Heart left ventricle (tissue), 16 donors: Measurements from ENCODE around the gene SPATA25. TPM values are rescaled to one million over a fixed set of nuclear protein-coding genes. Genes with fewer than 3 reads are reported as not detected.

ENCODE experiments used
- ATAC-seq, 4 donors: fragments of 200-7000 bp; cut with Tn5 transposase; one replicate each; pipeline ENCODE4 v1.9.1; 2020 to 2022; ENCODE audit warnings: moderate library complexity in 4 of 4, mild to moderate bottlenecking in 3 of 4, moderate number of reproducible peaks in 1 of 4
- DNase-seq, 5 donors: peaks; one replicate each; pipeline ENCODE4 v3.0.0-alpha.2; 2020
- H3K27ac ChIP-seq, 12 donors: fragments of 200-600 bp; sonication (generic) in 4 of 12; one replicate each; pipeline versions ENCODE4 v1.5.0 to v1.8.0; 2016 to 2022; ENCODE audit warnings: mild to moderate bottlenecking in 2 of 12
- H3K27me3 ChIP-seq, 9 donors: fragments of 200-600 bp; sonication (generic) in 2 of 9; one replicate each; pipeline versions ENCODE4 v1.5.1 to v1.8.0; 2016 to 2022; ENCODE audit warnings: mild to moderate bottlenecking in 3 of 9
- H3K36me3 ChIP-seq, 9 donors: fragments of 200-600 bp; sonication (generic) in 2 of 9; one replicate each; pipeline versions ENCODE4 v1.5.0 to v1.8.0; 2018 to 2022; ENCODE audit warnings: mild to moderate bottlenecking in 2 of 9
- H3K4me1 ChIP-seq, 12 donors: fragments of 200-600 bp; sonication (generic) in 4 of 12; one replicate each; pipeline versions ENCODE4 v1.5.0 to v1.8.0; 2016 to 2022; ENCODE audit warnings: mild to moderate bottlenecking in 3 of 12
- H3K4me3 ChIP-seq, 12 donors: fragments of 200-600 bp; sonication (generic) in 4 of 12; one replicate each; pipeline versions ENCODE4 v1.5.0 to v1.8.0; 2017 to 2022; ENCODE audit warnings: mild to moderate bottlenecking in 9 of 12, moderate library complexity in 4 of 12
- H3K9me3 ChIP-seq, 12 donors: fragments of 200-600 bp; sonication (generic) in 4 of 12; one replicate each; pipeline versions ENCODE4 v1.5.0 to v1.8.0; 2016 to 2022; ENCODE audit warnings: mild to moderate bottlenecking in 1 of 12
- POLR2A ChIP-seq, 2 donors: fragments of 450-650 bp; IDR thresholded peaks; one replicate each; pipeline ENCODE4 v1.6.1; 2017; ENCODE audit warnings: antibody characterized with exemption in 2 of 2, mild to moderate bottlenecking in 2 of 2, moderate library complexity in 2 of 2
- WGBS, 4 donors: extraction: QIAGEN DNeasy Blood & Tissue Kit in 2 of 4; methylation state at CpG; one replicate each; pipeline versions ENCODE4 v1.1.5 to v1.1.7; 2013 to 2018; 5-methylcytosine and 5-hydroxymethylcytosine counted together
- intact Hi-C, 10 donors: fragments of 100-400 bp; cut with DNase I; formaldehyde crosslinking; loops; one replicate each; pipeline versions ENCODE4 v1.11.1 to v1.14.2; 2022
- polyA plus RNA-seq, 2 donors: library from polyadenylated mRNA; stranded (reverse); fragments of 200-250 nt; gene quantifications; one replicate each; pipeline ENCODE4 v1.2.3, GENCODE V29; 2013
- total RNA-seq, 9 donors: library from RNA; depleted of rRNA in 2 of 9; stranded (reverse); fragments of >200 nt in 2 of 9; fragmentation: NEBNext Ultra II Directional in 3 of 9; extraction: Animal tissue kit (Norgen Biotek cat#: 25700) in 3 of 9; gene quantifications; one replicate each; pipeline versions ENCODE4 v1.1.0 to v1.2.4, GENCODE V29; 2016 to 2023
- TF ChIP-seq, protein P1 (sequence below), 12 donors: fragments of 200-600 bp; sonication (generic) in 4 of 12; IDR thresholded peaks; one replicate each; pipeline versions ENCODE4 v1.5.0 to v1.8.0; 2018 to 2022; ENCODE audit warnings: antibody characterized with exemption in 12 of 12, mild to moderate bottlenecking in 5 of 12
- donor health status: ischemic (EF 13 %, LVEDD 7.1; RV severe dilation, severe dysfunction).
- donor health status: healthy with polysubstance abuse.
- donor health status: DM: no; HTN: yes; CAD: no.
- donor health status: DM: no; HTN: no; CAD: no.
- donor health status: ischemic (EF 25% LVEDD 6.9; RV normal size, moderate dysfunction).
- donor health status: ischemic (EF 25% LVEDD 5.7; RV mildly dilated, moderate dysfunction).
- donor health status: healthy.
- donor health status: DM: yes; HTN: yes; CAD: no.
- donor health status: ischemic (EF 35%, LVEDD 5.7; RV mildly dilated, moderate dysfunction).
- donor health status: nonischemic (EF 11% LVEDD 7.7; RV severe dilation, severe dysfunction).
- donor health status: DM: yes; HTN: yes; CAD: no.
- donor health status: PGD.
- donor health status: ischemic (EF 29% LVEDD 5.4; RV normal size, mild dysfunction).
- donor health status: nonischemic (EF 23%, LVEDD 6.1; RV moderate dilation, normal function).

SPATA25 gene
- total and polyA plus RNA-seq, 11 donors, result 0.58 to 4.0 (median 1.8) TPM; not detected in 2

DNA sequence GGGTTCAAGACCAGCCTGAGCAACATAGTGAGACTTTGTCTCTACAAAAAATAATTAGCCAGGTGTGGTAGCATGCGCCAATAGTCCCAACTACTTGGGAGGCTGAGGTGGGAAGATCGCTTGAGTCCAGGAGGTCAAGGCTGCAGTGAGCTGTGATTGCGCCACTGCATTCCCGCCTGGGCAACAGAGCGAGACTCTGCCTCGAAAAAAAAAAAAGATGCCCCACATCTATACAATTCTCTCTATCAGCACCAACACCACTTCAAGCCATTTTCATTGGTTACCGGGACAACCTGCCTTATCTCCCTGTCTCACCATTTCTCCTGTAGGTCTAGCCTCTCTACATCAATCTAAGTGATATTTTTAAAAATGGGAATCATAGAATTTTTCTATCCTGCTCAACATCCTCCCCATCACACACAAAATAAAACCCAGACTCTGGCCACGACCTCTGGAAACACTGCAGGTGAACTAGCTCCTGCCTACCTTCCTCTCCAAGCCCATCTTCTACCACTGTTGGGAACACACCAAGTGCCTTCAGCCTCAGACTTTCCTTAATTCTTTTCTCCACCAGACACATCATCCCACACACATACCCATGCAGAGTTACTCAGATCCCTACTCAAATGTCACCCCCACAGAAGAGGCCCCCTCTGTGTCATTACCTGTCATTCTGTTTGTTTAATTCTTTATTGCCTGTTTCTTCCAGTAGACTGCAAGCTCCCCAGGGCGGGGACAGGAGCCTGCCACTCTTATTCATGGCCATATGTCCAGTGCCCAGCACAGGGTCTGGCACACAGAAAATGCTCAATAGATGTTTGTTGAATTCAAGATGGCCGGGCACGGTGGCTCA lies 34.1 kb upstream of the SPATA25 start:
- TF ChIP-seq, protein P1, sequence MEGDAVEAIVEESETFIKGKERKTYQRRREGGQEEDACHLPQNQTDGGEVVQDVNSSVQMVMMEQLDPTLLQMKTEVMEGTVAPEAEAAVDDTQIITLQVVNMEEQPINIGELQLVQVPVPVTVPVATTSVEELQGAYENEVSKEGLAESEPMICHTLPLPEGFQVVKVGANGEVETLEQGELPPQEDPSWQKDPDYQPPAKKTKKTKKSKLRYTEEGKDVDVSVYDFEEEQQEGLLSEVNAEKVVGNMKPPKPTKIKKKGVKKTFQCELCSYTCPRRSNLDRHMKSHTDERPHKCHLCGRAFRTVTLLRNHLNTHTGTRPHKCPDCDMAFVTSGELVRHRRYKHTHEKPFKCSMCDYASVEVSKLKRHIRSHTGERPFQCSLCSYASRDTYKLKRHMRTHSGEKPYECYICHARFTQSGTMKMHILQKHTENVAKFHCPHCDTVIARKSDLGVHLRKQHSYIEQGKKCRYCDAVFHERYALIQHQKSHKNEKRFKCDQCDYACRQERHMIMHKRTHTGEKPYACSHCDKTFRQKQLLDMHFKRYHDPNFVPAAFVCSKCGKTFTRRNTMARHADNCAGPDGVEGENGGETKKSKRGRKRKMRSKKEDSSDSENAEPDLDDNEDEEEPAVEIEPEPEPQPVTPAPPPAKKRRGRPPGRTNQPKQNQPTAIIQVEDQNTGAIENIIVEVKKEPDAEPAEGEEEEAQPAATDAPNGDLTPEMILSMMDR (IDR thresholded peaks at IDR 0.05), result no peak
- TF ChIP-seq POLR2A (IDR thresholded peaks at IDR 0.05), result no peak
- Histone ChIP-seq H3K27me3 (no peaks in the 10 kb centered on the region), H3K4me3 (no peak overlapping the region), H3K36me3 (no peaks in the 10 kb centered on the region), H3K9me3 (no peaks in the 10 kb centered on the region), H3K27ac (peak overlapping the region in 7 of 12 donors; percentile 19 to 85 (median 57)), H3K4me1 (peaks cover 3 to 89% (median 43%) of the 10 kb centered on the region in 12 donors)
- WGBS, 4 donors, result 88 to 91% (median 90%) methylated on average over 11 of the region's 11 CpGs
- no peak for ATAC-seq
- intact Hi-C loops, result no loop called here
- no peak for DNase-seq

DNA sequence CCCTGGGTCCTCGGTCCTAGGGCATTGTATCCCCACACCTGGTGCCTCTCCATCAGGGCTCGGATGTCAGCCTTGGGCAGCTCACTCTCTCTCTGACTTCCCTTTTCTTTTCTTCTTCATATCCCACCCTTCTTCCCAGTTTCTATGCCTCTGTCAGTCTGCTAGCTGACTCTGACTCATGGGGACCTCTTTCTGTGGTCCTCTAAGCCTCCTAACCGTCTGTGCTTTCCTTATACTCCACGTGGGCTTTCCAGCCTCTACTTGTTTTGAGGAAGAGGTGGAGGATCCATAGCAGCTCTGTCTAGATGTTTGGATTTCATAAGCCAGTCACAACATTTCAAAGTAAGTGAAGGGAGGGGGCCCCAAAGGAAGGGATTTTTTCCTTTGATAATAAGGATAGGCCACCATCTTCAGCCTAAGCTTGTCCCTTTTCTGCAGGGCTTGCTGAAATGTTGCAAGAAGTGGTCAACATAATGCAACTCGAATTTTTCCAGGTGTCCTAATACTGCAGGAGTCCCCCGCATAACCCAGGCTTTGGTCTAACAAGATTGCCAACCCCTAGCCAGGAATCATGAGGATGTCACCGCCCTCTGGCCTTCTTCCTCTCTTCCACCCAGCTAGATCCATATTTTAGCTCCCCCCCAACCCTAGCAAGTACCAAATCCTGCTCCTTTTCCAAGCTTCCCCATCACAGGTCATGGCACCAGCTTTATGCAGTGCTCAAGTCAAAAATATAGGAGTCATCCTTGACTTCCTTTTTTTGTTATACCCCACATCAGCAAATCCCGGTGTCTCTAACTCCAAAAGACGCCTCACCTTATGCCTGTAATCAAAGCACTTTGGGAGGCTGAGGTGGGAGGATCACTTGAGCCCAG lies 33.3 kb upstream of the SPATA25 start:
- peaks cover 3 to 85% (median 43%) of the 10 kb centered on the region in 12 donors for H3K4me1 ChIP-seq
- 73 to 79% (median 75%) methylated on average over 9 of the region's 9 CpGs for WGBS, 4 donors

DNA sequence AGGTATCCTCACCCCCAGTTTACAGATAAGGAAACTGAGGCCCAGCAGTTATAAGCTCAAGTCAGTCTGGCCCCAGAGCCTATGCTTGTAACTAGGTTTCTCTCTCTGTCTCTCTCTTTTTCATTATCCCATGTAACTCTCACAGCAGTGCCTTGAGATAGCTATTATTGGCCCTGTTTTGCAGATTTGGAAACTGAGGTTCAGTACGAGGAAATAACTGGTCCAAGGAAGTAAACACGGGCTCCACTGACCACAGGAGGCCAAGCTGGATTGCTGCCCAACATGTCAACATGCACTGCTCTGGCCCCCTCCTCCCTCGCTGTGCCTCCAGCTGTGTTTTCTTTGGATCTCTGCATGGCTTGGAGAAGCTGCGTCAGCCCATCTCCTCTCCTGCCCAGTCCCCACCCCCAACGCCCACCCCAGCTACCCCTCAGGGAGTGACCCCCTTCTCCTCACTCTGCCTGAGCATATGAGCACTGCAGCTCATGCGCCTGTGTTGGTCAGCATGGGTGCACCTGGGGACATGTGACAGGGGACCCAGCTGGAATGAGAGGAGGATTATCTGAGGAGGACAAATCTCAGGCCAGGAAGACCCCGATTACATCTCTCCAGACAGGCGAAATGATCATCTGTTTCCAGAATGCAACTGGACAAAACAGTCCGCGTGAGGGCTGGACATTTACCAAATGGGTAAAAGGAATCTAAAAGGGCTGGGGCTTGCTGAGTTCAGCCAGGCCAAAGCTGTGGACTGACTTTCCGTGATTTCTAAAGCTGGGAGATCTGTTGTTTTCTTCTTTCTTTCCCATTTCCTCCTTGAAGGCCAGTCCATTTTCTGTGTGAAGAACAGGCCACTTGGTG lies 32.3 kb upstream of the SPATA25 start:
- Histone ChIP-seq H3K27me3 (no peaks in the 10 kb centered on the region), H3K36me3 (no peaks in the 10 kb centered on the region), H3K9me3 (no peaks in the 10 kb centered on the region), H3K4me1 (peaks cover 3 to 85% (median 37%) of the 10 kb centered on the region in 12 donors), H3K27ac (peak overlapping the region; percentile 57 to 92 (median 76)), H3K4me3 (peak overlapping the region in 2 of 12 donors; percentile 18 to 19)
- ATAC-seq, result peak; percentile 68 to 74 (median 69)
- WGBS, 4 donors, result 41 to 57% (median 52%) methylated on average over 11 of the region's 11 CpGs
- DNase-seq, result peak; percentile 81 to 93 (median 86)
- no peak for TF ChIP-seq POLR2A (IDR thresholded peaks at IDR 0.05)
- TF ChIP-seq, protein P1 (IDR thresholded peaks at IDR 0.05), result no peak
- intact Hi-C loops, result no loop called here

More for the DNA sequence above, 33.3 kb upstream of the SPATA25 start:
- Histone ChIP-seq H3K27ac (peak overlapping the region; percentile 57 to 92 (median 76)), H3K4me3 (peak overlapping the region in 1 of 12 donors; percentile 19), H3K27me3 (no peaks in the 10 kb centered on the region), H3K9me3 (no peaks in the 10 kb centered on the region), H3K36me3 (no peaks in the 10 kb centered on the region)
- no peak for TF ChIP-seq POLR2A (IDR thresholded peaks at IDR 0.05)
- TF ChIP-seq, protein P1 (IDR thresholded peaks at IDR 0.05), result no peak
- DNase-seq (no peak), ATAC-seq (no peak)
- intact Hi-C loops, result no loop called here
